Fibroblast of mammary gland (primary cell): ENCODE results near the gene ZSWIM9.

ENCODE experiments used
- DNase-seq: peaks from one replicate; pipeline ENCODE4 v3.0.0-alpha.2; 2010; ENCODE audit warnings: low read depth
- H3K4me3 ChIP-seq: 2 replicates; pipeline ENCODE4 v1.5.1; 2011; ENCODE audit warnings: low read depth, mild to moderate bottlenecking, low read length, moderate library complexity; ENCODE audit not compliant: control insufficient read depth
- TF ChIP-seq, protein P1 (sequence below): conservative IDR thresholded peaks from 2 replicates; pipeline ENCODE4 v1.5.1; 2011; ENCODE audit warnings: low read depth, low read length, inconsistent platforms; ENCODE audit not compliant: control insufficient read depth, insufficient read depth

Gene ZSWIM9

GRCh38 chr19:48149430-48149829 is 21.1 kb upstream of the ZSWIM9 start:
- H3K4me3 ChIP-seq: no peak overlapping the region
- no peak for DNase-seq
- TF ChIP-seq, protein P1, sequence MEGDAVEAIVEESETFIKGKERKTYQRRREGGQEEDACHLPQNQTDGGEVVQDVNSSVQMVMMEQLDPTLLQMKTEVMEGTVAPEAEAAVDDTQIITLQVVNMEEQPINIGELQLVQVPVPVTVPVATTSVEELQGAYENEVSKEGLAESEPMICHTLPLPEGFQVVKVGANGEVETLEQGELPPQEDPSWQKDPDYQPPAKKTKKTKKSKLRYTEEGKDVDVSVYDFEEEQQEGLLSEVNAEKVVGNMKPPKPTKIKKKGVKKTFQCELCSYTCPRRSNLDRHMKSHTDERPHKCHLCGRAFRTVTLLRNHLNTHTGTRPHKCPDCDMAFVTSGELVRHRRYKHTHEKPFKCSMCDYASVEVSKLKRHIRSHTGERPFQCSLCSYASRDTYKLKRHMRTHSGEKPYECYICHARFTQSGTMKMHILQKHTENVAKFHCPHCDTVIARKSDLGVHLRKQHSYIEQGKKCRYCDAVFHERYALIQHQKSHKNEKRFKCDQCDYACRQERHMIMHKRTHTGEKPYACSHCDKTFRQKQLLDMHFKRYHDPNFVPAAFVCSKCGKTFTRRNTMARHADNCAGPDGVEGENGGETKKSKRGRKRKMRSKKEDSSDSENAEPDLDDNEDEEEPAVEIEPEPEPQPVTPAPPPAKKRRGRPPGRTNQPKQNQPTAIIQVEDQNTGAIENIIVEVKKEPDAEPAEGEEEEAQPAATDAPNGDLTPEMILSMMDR: no peak

DNA sequence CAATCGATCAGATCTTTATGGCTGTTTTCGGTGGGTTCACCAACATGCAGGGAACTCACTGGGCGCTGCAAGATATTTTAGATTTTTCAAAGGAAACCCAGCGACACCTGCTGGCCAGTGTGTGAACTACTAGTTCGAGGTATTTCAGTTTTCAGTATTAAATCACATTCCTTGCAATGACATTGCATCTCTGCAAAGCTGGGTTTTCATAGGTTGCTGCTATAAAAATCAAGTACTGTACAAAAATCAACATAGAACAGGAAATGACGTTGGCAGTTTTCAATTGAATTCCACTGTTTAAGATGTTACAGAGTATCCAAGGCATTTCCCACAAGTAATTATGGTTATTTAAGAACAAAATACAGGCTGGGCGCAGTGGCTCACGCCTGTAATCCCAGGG is 17.9 kb upstream of the ZSWIM9 start:
- TF ChIP-seq, protein P1: peak; percentile 75
- no peak overlapping the region for H3K4me3 ChIP-seq
- peak; percentile 56 for DNase-seq

GRCh38 chr19:48154003-48154402 is 16.5 kb upstream of the ZSWIM9 start:
- no peak overlapping the region for H3K4me3 ChIP-seq
- TF ChIP-seq, protein P1: no peak
- no peak for DNase-seq

- DNase-seq: no peak
- TF ChIP-seq, protein P1: no peak
- no peak overlapping the region for H3K4me3 ChIP-seq
These were observed 12.2 kb upstream of the ZSWIM9 start for GRCh38 chr19:48158210-48158790.

DNA sequence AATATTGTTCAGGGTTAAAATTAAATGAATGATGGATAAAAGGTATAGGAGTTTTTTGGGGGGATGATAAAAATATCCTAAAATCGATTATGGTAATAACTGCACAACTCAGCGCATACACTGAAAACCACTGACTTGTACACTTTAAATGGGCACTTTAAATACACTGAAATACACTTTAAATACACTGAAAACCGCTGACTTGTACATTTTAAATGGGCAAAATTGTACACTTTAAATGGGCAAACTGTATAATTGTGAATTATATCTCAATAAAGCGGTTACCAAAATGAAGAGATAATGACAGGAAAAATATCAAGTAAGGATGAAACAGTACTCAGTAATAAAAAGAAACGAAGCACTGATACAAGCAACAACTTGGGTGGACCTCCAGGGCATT is 1.8 kb upstream of the ZSWIM9 start:
- TF ChIP-seq, protein P1: no peak
- DNase-seq: no peak
- no peak overlapping the region for H3K4me3 ChIP-seq

DNA sequence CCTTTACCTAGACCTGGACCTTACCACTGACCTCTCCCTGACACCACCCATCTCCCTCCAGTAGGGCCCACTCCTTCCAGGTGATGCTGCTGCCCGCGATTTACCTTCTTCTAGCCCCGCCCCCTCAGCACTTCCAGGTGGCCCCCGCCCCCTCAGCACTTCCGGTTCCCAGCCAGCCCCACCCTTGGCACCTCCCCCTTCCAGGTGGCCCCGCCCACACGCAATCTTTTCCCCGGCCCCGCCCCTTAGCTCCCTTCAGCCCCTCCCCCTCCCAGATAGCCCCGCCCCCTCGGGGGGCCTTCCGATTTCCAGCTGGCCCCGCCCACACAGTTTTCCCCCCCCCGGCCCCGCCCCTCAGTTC is 922 bp upstream of the ZSWIM9 start:
- TF ChIP-seq, protein P1: no peak
- peak overlapping the region; percentile 89 for H3K4me3 ChIP-seq
- DNase-seq: peak; percentile 55
